ENCODE results near the gene MSX2. TPM values are rescaled to one million over a fixed set of nuclear protein-coding genes. Genes with fewer than 3 reads are reported as not detected.

The MSX2 gene
- total and polyA plus RNA-seq, 2 experiments from 2014 or later, result 0.17 to 0.47 TPM

DNA sequence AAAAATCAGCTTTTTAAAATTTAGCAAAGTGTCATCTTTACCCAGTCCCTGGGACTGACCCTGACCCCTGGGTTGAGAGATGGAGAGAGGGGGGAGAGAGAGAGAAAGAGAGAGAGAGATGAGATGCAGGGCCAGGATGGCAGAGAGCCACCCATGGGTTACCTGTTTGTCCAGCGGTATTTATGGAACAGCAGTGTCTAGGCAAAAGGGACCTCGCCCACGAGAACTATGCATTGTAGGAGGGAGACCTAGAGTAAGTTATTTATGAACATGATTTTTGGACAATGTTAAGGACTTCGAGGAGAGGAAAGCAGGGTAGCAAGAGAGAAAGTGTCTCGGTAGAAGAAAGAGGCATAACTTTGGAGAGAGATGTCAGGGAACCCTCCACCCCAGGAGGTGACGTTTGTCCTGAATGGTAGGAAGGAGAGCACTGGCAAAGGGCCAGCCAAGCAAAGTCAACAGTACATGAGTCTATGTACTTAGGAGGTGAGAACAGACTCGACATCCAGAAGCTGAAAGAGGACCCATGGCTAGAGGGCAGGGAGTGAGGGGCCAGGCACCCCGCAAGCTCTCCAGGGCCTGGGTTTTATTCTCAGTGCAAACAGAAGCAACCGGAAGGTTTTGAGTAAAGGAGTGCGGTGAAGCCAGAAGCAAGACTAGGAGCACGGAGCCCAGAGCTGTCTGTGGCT, 30.5 kb upstream of the MSX2 start:
- ATAC-seq (peak; percentile 13), DNase-seq (ENCODE audit: low spot score) (peak; percentile 5)
- H2AFZ ChIP-seq, result no peak overlapping the region; the same call in 1 of the 2 replicates
- H3K79me2 ChIP-seq (replicated peaks; ENCODE audit: insufficient read depth), result no peaks in the 10 kb centered on the region
- peaks cover 58% of the 10 kb centered on the region for H3K27me3 ChIP-seq (ENCODE audit: insufficient read depth)
- Mint-ChIP-seq H3K27ac (no peak overlapping the region), H3K27me3 (ENCODE audit: insufficient read depth, low read depth, poor library complexity) (peaks cover 52% of the 10 kb centered on the region), H3K4me3 (peak overlapping the region; percentile 21; the same call in 2 of the 3 replicates), H3K9me3 (no peaks in the 10 kb centered on the region), H3K4me1 (peaks cover 31% of the 10 kb centered on the region), H3K36me3 (ENCODE audit: low read depth) (no peaks in the 10 kb centered on the region)
- H3K27ac ChIP-seq (ENCODE audit: low read depth), result no peak overlapping the region
- peak overlapping the region; percentile 54 for H3K4me3 ChIP-seq
- peak overlapping the region; percentile 76 for H3K4me2 ChIP-seq
- H3F3A ChIP-seq (replicated peaks; ENCODE audit: low read depth), result 0 out of 2 replicates have a peak, but pooled peaks cover 12% of the 10 kb centered on the region
- no peaks in the 10 kb centered on the region for H3K9me2 ChIP-seq (ENCODE audit: insufficient read depth)
- peaks cover 29% of the 10 kb centered on the region for H3K4me1 ChIP-seq (ENCODE audit: insufficient read depth)
- no peaks in the 10 kb centered on the region for H4K20me1 ChIP-seq (replicated peaks; ENCODE audit: insufficient read depth)
- no peaks in the 10 kb centered on the region for H3K36me3 ChIP-seq (ENCODE audit: insufficient read depth)
- TF ChIP-seq ZNF331 (CRISPR knock-in tag; IDR thresholded peaks at IDR 0.05; ENCODE audit: low read depth) (no peak), REST (IDR thresholded peaks at IDR 0.05; ENCODE audit: unreplicated experiment) (no peak), NANOG (IDR thresholded peaks at IDR 0.05; ENCODE audit: borderline replicate concordance) (no peak), STAT1 (IDR thresholded peaks at IDR 0.05; ENCODE audit: unreplicated experiment) (no peak), EZH2 (IDR thresholded peaks at IDR 0.05; ENCODE audit: low read depth, unreplicated experiment) (no peak), JUNB (IDR thresholded peaks at IDR 0.05; ENCODE audit: unreplicated experiment) (no peak), CREB1 (CRISPR knock-in tag; IDR thresholded peaks at IDR 0.05; ENCODE audit: low read depth) (no peak), ZNF114 (CRISPR knock-in tag; IDR thresholded peaks at IDR 0.05) (no peak), ETS1 (IDR thresholded peaks at IDR 0.05) (no peak), EZH2phosphoT487 (IDR thresholded peaks at IDR 0.05; ENCODE audit: unreplicated experiment) (no peak), POLR2AphosphoS5 (IDR thresholded peaks at IDR 0.05; ENCODE audit: low read depth) (no peak)
- TF ChIP-seq, protein P1, sequence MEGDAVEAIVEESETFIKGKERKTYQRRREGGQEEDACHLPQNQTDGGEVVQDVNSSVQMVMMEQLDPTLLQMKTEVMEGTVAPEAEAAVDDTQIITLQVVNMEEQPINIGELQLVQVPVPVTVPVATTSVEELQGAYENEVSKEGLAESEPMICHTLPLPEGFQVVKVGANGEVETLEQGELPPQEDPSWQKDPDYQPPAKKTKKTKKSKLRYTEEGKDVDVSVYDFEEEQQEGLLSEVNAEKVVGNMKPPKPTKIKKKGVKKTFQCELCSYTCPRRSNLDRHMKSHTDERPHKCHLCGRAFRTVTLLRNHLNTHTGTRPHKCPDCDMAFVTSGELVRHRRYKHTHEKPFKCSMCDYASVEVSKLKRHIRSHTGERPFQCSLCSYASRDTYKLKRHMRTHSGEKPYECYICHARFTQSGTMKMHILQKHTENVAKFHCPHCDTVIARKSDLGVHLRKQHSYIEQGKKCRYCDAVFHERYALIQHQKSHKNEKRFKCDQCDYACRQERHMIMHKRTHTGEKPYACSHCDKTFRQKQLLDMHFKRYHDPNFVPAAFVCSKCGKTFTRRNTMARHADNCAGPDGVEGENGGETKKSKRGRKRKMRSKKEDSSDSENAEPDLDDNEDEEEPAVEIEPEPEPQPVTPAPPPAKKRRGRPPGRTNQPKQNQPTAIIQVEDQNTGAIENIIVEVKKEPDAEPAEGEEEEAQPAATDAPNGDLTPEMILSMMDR (conservative IDR thresholded peaks at IDR 0.05; ENCODE audit: low read depth in 2 of 2), result no peak
- TF ChIP-seq, protein P2, sequence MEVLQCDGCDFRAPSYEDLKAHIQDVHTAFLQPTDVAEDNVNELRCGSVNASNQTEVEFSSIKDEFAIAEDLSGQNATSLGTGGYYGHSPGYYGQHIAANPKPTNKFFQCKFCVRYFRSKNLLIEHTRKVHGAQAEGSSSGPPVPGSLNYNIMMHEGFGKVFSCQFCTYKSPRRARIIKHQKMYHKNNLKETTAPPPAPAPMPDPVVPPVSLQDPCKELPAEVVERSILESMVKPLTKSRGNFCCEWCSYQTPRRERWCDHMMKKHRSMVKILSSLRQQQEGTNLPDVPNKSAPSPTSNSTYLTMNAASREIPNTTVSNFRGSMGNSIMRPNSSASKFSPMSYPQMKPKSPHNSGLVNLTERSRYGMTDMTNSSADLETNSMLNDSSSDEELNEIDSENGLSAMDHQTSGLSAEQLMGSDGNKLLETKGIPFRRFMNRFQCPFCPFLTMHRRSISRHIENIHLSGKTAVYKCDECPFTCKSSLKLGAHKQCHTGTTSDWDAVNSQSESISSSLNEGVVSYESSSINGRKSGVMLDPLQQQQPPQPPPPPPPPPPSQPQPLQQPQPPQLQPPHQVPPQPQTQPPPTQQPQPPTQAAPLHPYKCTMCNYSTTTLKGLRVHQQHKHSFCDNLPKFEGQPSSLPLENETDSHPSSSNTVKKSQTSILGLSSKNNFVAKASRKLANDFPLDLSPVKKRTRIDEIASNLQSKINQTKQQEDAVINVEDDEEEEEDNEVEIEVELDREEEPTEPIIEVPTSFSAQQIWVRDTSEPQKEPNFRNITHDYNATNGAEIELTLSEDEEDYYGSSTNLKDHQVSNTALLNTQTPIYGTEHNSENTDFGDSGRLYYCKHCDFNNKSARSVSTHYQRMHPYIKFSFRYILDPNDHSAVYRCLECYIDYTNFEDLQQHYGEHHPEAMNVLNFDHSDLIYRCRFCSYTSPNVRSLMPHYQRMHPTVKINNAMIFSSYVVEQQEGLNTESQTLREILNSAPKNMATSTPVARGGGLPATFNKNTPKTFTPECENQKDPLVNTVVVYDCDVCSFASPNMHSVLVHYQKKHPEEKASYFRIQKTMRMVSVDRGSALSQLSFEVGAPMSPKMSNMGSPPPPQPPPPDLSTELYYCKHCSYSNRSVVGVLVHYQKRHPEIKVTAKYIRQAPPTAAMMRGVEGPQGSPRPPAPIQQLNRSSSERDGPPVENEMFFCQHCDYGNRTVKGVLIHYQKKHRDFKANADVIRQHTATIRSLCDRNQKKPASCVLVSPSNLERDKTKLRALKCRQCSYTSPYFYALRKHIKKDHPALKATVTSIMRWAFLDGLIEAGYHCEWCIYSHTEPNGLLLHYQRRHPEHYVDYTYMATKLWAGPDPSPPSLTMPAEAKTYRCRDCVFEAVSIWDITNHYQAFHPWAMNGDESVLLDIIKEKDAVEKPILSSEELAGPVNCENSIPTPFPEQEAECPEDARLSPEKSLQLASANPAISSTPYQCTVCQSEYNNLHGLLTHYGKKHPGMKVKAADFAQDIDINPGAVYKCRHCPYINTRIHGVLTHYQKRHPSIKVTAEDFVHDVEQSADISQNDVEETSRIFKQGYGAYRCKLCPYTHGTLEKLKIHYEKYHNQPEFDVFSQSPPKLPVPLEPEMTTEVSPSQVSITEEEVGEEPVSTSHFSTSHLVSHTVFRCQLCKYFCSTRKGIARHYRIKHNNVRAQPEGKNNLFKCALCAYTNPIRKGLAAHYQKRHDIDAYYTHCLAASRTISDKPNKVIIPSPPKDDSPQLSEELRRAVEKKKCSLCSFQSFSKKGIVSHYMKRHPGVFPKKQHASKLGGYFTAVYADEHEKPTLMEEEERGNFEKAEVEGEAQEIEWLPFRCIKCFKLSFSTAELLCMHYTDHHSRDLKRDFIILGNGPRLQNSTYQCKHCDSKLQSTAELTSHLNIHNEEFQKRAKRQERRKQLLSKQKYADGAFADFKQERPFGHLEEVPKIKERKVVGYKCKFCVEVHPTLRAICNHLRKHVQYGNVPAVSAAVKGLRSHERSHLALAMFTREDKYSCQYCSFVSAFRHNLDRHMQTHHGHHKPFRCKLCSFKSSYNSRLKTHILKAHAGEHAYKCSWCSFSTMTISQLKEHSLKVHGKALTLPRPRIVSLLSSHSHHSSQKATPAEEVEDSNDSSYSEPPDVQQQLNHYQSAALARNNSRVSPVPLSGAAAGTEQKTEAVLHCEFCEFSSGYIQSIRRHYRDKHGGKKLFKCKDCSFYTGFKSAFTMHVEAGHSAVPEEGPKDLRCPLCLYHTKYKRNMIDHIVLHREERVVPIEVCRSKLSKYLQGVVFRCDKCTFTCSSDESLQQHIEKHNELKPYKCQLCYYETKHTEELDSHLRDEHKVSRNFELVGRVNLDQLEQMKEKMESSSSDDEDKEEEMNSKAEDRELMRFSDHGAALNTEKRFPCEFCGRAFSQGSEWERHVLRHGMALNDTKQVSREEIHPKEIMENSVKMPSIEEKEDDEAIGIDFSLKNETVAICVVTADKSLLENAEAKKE (CRISPR knock-in tag; IDR thresholded peaks at IDR 0.05), result no peak
